HuH-7.5 (cell line): ENCODE results near the gene PITHD1.
"Not testable (repeated sequence)": the region's sequence is repeated elsewhere in the genome, so short reads cannot be mapped to it uniquely, and the experiment has no call there.

Source experiments
- DNase-seq: peaks from one replicate; pipeline ENCODE4 v3.0.0; 2011; ENCODE audit warnings: low spot score

PITHD1 gene

GRCh38 chr1:23799255-23799569 is 21.0 kb downstream of the PITHD1 start:
- no peak for DNase-seq

GRCh38 chr1:23799570-23800399 is 21.6 kb downstream of the PITHD1 start:
- DNase-seq = peak; percentile 78

GRCh38 chr1:23800400-23801337 is 22.5 kb downstream of the PITHD1 start, which contains the start of gene GALE:
TSS of gene GALE (minus strand) at chr1:23800754. CDS start at chr1:23799007, 1,747 bp downstream.
- peak; percentile 96 for DNase-seq

- no peak for DNase-seq
Observed at GRCh38 chr1:23801338-23801748, 23.1 kb downstream of the PITHD1 start.

- DNase-seq = no peak
Observed at GRCh38 chr1:23801876-23802275, 23.7 kb downstream of the PITHD1 start.

- DNase-seq = not testable (repeated sequence)
Observed at GRCh38 chr1:23802809-23803342, 24.7 kb downstream of the PITHD1 start.

- no peak for DNase-seq
Observed at GRCh38 chr1:23803674-23804073, 25.5 kb downstream of the PITHD1 start.

- no peak for DNase-seq
Observed at GRCh38 chr1:23804183-23804835, 26.1 kb downstream of the PITHD1 start.

- DNase-seq = no peak
Observed at GRCh38 chr1:23805025-23805424, 26.8 kb downstream of the PITHD1 start.

GRCh38 chr1:23806280-23806679 is 28.1 kb downstream of the PITHD1 start:
- no peak for DNase-seq

- no peak for DNase-seq
Observed at GRCh38 chr1:23807453-23807852, 29.2 kb downstream of the PITHD1 start.

- peak; percentile 66 for DNase-seq
Observed at GRCh38 chr1:23809751-23810171, 31.5 kb downstream of the PITHD1 start.

GRCh38 chr1:23810818-23811540 is 32.8 kb downstream of the PITHD1 start:
- DNase-seq = peak; percentile 42

- no peak for DNase-seq
Observed at GRCh38 chr1:23814016-23814415, 35.8 kb downstream of the PITHD1 start.

- no peak for DNase-seq
Observed at GRCh38 chr1:23816361-23816760, 38.1 kb downstream of the PITHD1 start.

- DNase-seq = no peak
Observed at GRCh38 chr1:23816906-23817305, 38.7 kb downstream of the PITHD1 start.

GRCh38 chr1:23817633-23818032 is 39.4 kb downstream of the PITHD1 start:
- DNase-seq = no peak

GRCh38 chr1:23823767-23824166 is 45.5 kb downstream of the PITHD1 start:
- no peak for DNase-seq

- no peak for DNase-seq
Observed at GRCh38 chr1:23824711-23825075, 46.5 kb downstream of the PITHD1 start.

- DNase-seq = peak; percentile 81
Observed at GRCh38 chr1:23825076-23825761, 47.0 kb downstream of the PITHD1 start, which contains the start of gene HMGCL. TSS of gene HMGCL (minus strand) at chr1:23825429. CDS start at chr1:23825415, 14 bp downstream.
